IMR-90 (cell line): ENCODE data around the gene NISCH. TPM values are rescaled to one million over a fixed set of nuclear protein-coding genes. Genes with fewer than 3 reads are reported as not detected.
A peak's percentile ranks its signal among the peaks of the same experiment; 100 is the strongest.

ENCODE experiments used
- ATAC-seq: fragments of 200-7000 bp; cut with Tn5 transposase; 2 replicates; pipeline ENCODE4 v1.9.1; 2020; ENCODE audit warnings: low read depth, mild to moderate bottlenecking, moderate library complexity
- BruUV-seq: library from RNA; stranded (reverse); fragments of 400-500 nt; replicated peaks from 2 replicates; lab custom pipeline; 2021; lab: Mats Ljungman, UMichigan
- CTCF ChIA-PET: fragments of 300-600 bp; formaldehyde crosslinking; extraction: SDS; loops from one replicate; lab custom pipeline; 2021; ENCODE audit warnings: antibody characterized with exemption; lab: Yijun Ruan, JAX
- POLR2A ChIA-PET: fragments of 300-600 bp; sonication (Branson Sonifier 250); formaldehyde crosslinking; loops from one replicate; lab custom pipeline; 2022; ENCODE audit warnings: antibody characterized with exemption; ENCODE audit not compliant: unreplicated experiment; lab: Charles Lee
- DNase-seq: peaks from one replicate; pipeline ENCODE4 v3.0.0; 2013
- H2AFZ ChIP-seq: replicated peaks from 2 replicates; pipeline ENCODE3; 2013; ENCODE audit warnings: low read length, mild to moderate bottlenecking; ENCODE audit not compliant: poor library complexity
- H2AK5ac ChIP-seq: 2 replicates; pipeline ENCODE4 v1.6.1; 2013; ENCODE audit warnings: low read depth, low read length, inconsistent platforms
- H2AK9ac ChIP-seq: replicated peaks from 2 replicates; pipeline ENCODE3; 2013; ENCODE audit warnings: mild to moderate bottlenecking, low read depth, low read length, moderate library complexity; ENCODE audit not compliant: poor library complexity
- H2BK120ac ChIP-seq: 2 replicates; pipeline ENCODE4 v1.6.1; 2013; ENCODE audit warnings: low read depth, low read length, inconsistent platforms
- H2BK15ac ChIP-seq: 3 replicates; pipeline ENCODE4 v1.6.1; 2013; ENCODE audit warnings: low read depth, low read length, inconsistent platforms
- H2BK20ac ChIP-seq: 2 replicates; pipeline ENCODE4 v1.6.1; 2013; ENCODE audit warnings: low read depth, mild to moderate bottlenecking, inconsistent platforms, low read length, moderate library complexity
- H2BK5ac ChIP-seq: 2 replicates; pipeline ENCODE4 v1.6.1; 2013; ENCODE audit warnings: mild to moderate bottlenecking, low read depth, low read length, inconsistent platforms; ENCODE audit not compliant: poor library complexity, severe bottlenecking
- H3K14ac ChIP-seq: replicated peaks from 2 replicates; pipeline ENCODE4 v1.6.1; 2013; ENCODE audit warnings: low read depth, low read length, inconsistent platforms
- H3K18ac ChIP-seq: 2 replicates; pipeline ENCODE4 v1.6.1; 2013; ENCODE audit warnings: low read depth, low read length, control low read depth
- H3K23ac ChIP-seq: 2 replicates; pipeline ENCODE4 v1.6.1; 2013; ENCODE audit warnings: low read depth, low read length, inconsistent platforms
- H3K27ac ChIP-seq: 2 replicates; pipeline ENCODE4 v1.5.1; 2013; ENCODE audit warnings: mild to moderate bottlenecking, control low read depth, low read length; ENCODE audit not compliant: insufficient read depth
- H3K27me3 ChIP-seq: 2 replicates; pipeline ENCODE4 v1.6.1; 2013; ENCODE audit warnings: low read length; ENCODE audit not compliant: control insufficient read depth, insufficient read depth
- H3K36me3 ChIP-seq: 2 replicates; pipeline ENCODE4 v1.6.1; 2013; ENCODE audit warnings: low read length, mixed read lengths; ENCODE audit not compliant: control insufficient read depth, insufficient read depth
- H3K4ac ChIP-seq: 2 replicates; pipeline ENCODE4 v1.6.1; 2013; ENCODE audit warnings: low read depth, low read length, inconsistent platforms
- H3K4me1 ChIP-seq: 2 replicates; pipeline ENCODE4 v1.6.1; 2013; ENCODE audit warnings: low read length, mixed read lengths; ENCODE audit not compliant: control insufficient read depth, insufficient read depth
- H3K4me2 ChIP-seq: 2 replicates; pipeline ENCODE4 v1.6.1; 2013; ENCODE audit warnings: low read depth, mild to moderate bottlenecking, control low read depth, low read length, moderate library complexity
- H3K4me3 ChIP-seq: 2 replicates; pipeline ENCODE4 v1.5.1; 2013; ENCODE audit warnings: low read depth, mild to moderate bottlenecking, control low read depth, low read length, moderate library complexity; ENCODE audit not compliant: insufficient read depth
- H3K56ac ChIP-seq: 2 replicates; pipeline ENCODE4 v1.6.1; 2013; ENCODE audit warnings: low read length, inconsistent platforms; ENCODE audit not compliant: insufficient read depth; ENCODE audit errors: extremely low read depth
- H3K79me1 ChIP-seq, 2 experiments: 2 replicates each; pipeline ENCODE4 v1.6.1; 2013; ENCODE audit warnings: low read length in 2 of 2, inconsistent platforms in 1 of 2, low read depth in 1 of 2
- H3K9ac ChIP-seq: 2 replicates; pipeline ENCODE4 v1.6.1; 2013; ENCODE audit warnings: low read depth, low read length, control low read depth
- H3K9me1 ChIP-seq: 2 replicates; pipeline ENCODE4 v1.6.1; 2013; ENCODE audit warnings: low read length, inconsistent platforms; ENCODE audit not compliant: insufficient read depth
- H3K9me3 ChIP-seq: 2 replicates; pipeline ENCODE4 v1.6.1; 2013; ENCODE audit warnings: low read length; ENCODE audit not compliant: control insufficient read depth, insufficient read depth
- H4K20me1 ChIP-seq: 2 replicates; pipeline ENCODE4 v1.6.1; 2013; ENCODE audit warnings: low read length, inconsistent platforms; ENCODE audit not compliant: insufficient read depth
- H4K5ac ChIP-seq: 2 replicates; pipeline ENCODE4 v1.6.1; 2013; ENCODE audit warnings: mild to moderate bottlenecking, low read depth, low read length, control low read depth
- H4K8ac ChIP-seq, 2 experiments: 2 replicates each; pipeline ENCODE4 v1.6.1; 2013; ENCODE audit warnings: low read depth in 2 of 2, low read length in 2 of 2, control low read depth in 1 of 2, inconsistent platforms in 1 of 2
- H4K91ac ChIP-seq: 2 replicates; pipeline ENCODE4 v1.6.1; 2013; ENCODE audit warnings: low read depth, low read length, inconsistent platforms; ENCODE audit not compliant: insufficient read depth
- FOS ChIP-seq: fragments of 150-350 bp; IDR thresholded peaks from 2 replicates; pipeline ENCODE4 v1.6.1; 2016; ENCODE audit warnings: low read depth, low read length
- MXI1 ChIP-seq: IDR thresholded peaks from 2 replicates; pipeline ENCODE4 v1.6.1; 2012; ENCODE audit warnings: low read depth, mild to moderate bottlenecking, low read length, moderate library complexity, borderline replicate concordance
- POLR2A ChIP-seq: IDR thresholded peaks from 2 replicates; pipeline ENCODE4 v1.6.1; 2012; ENCODE audit warnings: mild to moderate bottlenecking, low read depth, low read length
- RCOR1 ChIP-seq: IDR thresholded peaks from 2 replicates; pipeline ENCODE4 v1.6.1; 2012; ENCODE audit warnings: mild to moderate bottlenecking, low read length, improper control_type of control experiment; ENCODE audit not compliant: insufficient replicate concordance
- RFX5 ChIP-seq: IDR thresholded peaks from 2 replicates; pipeline ENCODE4 v1.8.0; 2012; ENCODE audit warnings: low read depth, mild to moderate bottlenecking, low read length, moderate library complexity
- SMC3 ChIP-seq: fragments of 150-350 bp; IDR thresholded peaks from 2 replicates; pipeline ENCODE4 v1.6.1; 2016; ENCODE audit warnings: low read depth, mild to moderate bottlenecking, antibody characterized with exemption, low read length, moderate library complexity
- WGBS, 2 experiments: methylation state at CpG; one replicate each; pipeline versions ENCODE4 v1.1.5 to v1.1.7; 2013; ENCODE audit warnings: missing lambda C conversion rate in 2 of 2; ENCODE audit not compliant: insufficient read length in 1 of 2; ENCODE audit errors: extremely low coverage in 2 of 2; 5-methylcytosine and 5-hydroxymethylcytosine counted together
- dilution Hi-C: fragments of 300-500 bp; cut with HindIII; formaldehyde crosslinking; loops from one replicate; pipeline ENCODE4 v1.14.3; 2018; ENCODE audit warnings: low sequenced_read_pairs; ENCODE audit not compliant: unreplicated experiment
- in situ Hi-C: fragments of 300-500 bp; cut with MboI; formaldehyde crosslinking; loops from 3 replicates; pipeline ENCODE4 v1.14.3; 2019; ENCODE audit warnings: low sequenced_read_pairs, inconsistent platforms, mixed read lengths
- intact Hi-C: fragments of 100-400 bp; cut with micrococcal nuclease; formaldehyde crosslinking; loops from 2 replicates; pipeline ENCODE4 v1.10.0; 2022
- polyA plus RNA-seq, 3 experiments: library from polyadenylated mRNA; depleted of rRNA; stranded (reverse); fragments of >200 nt; gene quantifications; 2 replicates each; pipeline ENCODE4 v1.2.3, GENCODE V29; 2012; ENCODE audit warnings: low replicate concordance in 1 of 3
- total RNA-seq: library from RNA; depleted of rRNA; stranded (reverse); fragments of >200 nt; gene quantifications from 2 replicates; pipeline ENCODE4 v1.2.3, GENCODE V29; 2012
- TF ChIP-seq, protein P1 (sequence below): fragments of 150-350 bp; IDR thresholded peaks from 2 replicates; pipeline ENCODE4 v1.6.1; 2016; ENCODE audit warnings: low read depth, mild to moderate bottlenecking, low read length, moderate library complexity, borderline replicate concordance
- TF ChIP-seq, protein P2 (sequence below): conservative IDR thresholded peaks from 2 replicates; pipeline ENCODE4 v1.5.1; 2012; ENCODE audit warnings: mild to moderate bottlenecking, low read depth, low read length, improper control_type of control experiment

Gene NISCH
- total and polyA plus RNA-seq, 2 of the 4 experiments (the other 2 are of a cell fraction), result 36.9 to 86.0 TPM

DNA sequence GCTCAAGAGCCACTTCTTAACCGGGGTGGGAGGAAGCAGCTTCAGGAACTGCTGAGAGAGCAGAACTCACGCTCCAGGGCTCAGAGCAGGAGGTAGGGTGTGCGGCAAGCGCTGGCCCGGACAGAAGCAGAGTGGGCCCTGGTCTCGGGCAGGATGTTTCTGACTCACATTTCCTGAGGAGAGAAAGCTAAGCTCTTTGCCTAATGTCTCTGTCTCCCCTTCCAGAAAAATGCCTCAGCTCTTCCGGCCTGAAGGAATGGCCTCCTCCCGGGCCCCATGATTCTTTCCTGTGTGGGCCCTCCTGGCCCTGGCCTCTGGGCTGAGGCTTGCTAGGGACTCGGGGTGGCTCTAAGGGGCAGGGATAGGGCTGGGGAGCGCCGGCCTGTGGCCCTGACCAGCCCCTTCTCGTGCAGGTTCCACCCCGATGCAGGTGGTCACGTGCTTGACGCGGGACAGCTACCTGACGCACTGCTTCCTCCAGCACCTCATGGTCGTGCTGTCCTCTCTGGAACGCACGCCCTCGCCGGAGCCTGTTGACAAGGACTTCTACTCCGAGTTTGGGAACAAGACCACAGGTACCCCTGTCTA, 35.6 kb downstream of the NISCH start:
- Histone ChIP-seq H3K9me1 (peaks cover 6% of the 10 kb centered on the region; the same call in 1 of the 2 replicates), H3K4ac (no peak overlapping the region), H3K9me3 (no peaks in the 10 kb centered on the region), H3K27me3 (no peaks in the 10 kb centered on the region), H3K4me2 (no peak overlapping the region), H4K5ac (no peak overlapping the region), H3K36me3 (peaks cover 71% of the 10 kb centered on the region), H4K91ac (no peak overlapping the region), H3K56ac (no peak overlapping the region), H2AK9ac (peak overlapping the region; percentile 39), H3K27ac (no peak overlapping the region), H2BK120ac (no peak overlapping the region), H4K8ac (no peak overlapping the region), H2BK5ac (no peak overlapping the region), H3K4me3 (no peak overlapping the region), H3K4me1 (peaks cover 4% of the 10 kb centered on the region; the same call in 1 of the 2 replicates), H2BK20ac (no peak overlapping the region), H3K18ac (no peak overlapping the region), H4K20me1 (peaks cover 12% of the 10 kb centered on the region; the same call in 1 of the 2 replicates), H2BK15ac (no peak overlapping the region), H3K23ac (no peak overlapping the region), H2AFZ (no peak overlapping the region), H2AK5ac (no peak overlapping the region), H3K79me1 (peaks cover 0 to 20% of the 10 kb centered on the region in 2 experiments; a peak in 2 of 4 replicates), H3K14ac (no peak overlapping the region), H3K9ac (no peak overlapping the region)
- POLR2A ChIA-PET, result no interaction called here
- intact Hi-C loops, result no loop called here
- WGBS, 2 experiments, result 92% methylated on average over 14 of the region's 23 CpGs; no CpG with 5 or more reads in 1 of the 2 experiments
- BruUV-seq, result no TSS peak
- in situ Hi-C loops, result no loop called here
- ATAC-seq, result no peak
- dilution Hi-C loops, result no loop called here
- CTCF ChIA-PET, result no interaction called here
- TF ChIP-seq POLR2A, result no peak
- no peak for TF ChIP-seq FOS
- no peak for TF ChIP-seq RFX5
- TF ChIP-seq MXI1, result no peak
- TF ChIP-seq RCOR1, result no peak
- TF ChIP-seq, protein P1, sequence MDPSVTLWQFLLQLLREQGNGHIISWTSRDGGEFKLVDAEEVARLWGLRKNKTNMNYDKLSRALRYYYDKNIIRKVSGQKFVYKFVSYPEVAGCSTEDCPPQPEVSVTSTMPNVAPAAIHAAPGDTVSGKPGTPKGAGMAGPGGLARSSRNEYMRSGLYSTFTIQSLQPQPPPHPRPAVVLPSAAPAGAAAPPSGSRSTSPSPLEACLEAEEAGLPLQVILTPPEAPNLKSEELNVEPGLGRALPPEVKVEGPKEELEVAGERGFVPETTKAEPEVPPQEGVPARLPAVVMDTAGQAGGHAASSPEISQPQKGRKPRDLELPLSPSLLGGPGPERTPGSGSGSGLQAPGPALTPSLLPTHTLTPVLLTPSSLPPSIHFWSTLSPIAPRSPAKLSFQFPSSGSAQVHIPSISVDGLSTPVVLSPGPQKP, result no peak
- TF ChIP-seq, protein P2, sequence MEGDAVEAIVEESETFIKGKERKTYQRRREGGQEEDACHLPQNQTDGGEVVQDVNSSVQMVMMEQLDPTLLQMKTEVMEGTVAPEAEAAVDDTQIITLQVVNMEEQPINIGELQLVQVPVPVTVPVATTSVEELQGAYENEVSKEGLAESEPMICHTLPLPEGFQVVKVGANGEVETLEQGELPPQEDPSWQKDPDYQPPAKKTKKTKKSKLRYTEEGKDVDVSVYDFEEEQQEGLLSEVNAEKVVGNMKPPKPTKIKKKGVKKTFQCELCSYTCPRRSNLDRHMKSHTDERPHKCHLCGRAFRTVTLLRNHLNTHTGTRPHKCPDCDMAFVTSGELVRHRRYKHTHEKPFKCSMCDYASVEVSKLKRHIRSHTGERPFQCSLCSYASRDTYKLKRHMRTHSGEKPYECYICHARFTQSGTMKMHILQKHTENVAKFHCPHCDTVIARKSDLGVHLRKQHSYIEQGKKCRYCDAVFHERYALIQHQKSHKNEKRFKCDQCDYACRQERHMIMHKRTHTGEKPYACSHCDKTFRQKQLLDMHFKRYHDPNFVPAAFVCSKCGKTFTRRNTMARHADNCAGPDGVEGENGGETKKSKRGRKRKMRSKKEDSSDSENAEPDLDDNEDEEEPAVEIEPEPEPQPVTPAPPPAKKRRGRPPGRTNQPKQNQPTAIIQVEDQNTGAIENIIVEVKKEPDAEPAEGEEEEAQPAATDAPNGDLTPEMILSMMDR, result no peak
- TF ChIP-seq SMC3, result no peak
- peak; percentile 31 for DNase-seq
